GM21528 (cell line): ENCODE data around the gene NOCT.
"Not testable (repeated sequence)": the region's sequence is repeated elsewhere in the genome, so short reads cannot be mapped to it uniquely, and the experiment has no call there.

Source experiments
- ATAC-seq: cut with Tn5 transposase; IDR thresholded peaks from one replicate; pipeline ENCODE4 v1.9.1; 2021; ENCODE audit warnings: mild to moderate bottlenecking, moderate library complexity; ENCODE audit not compliant: unreplicated experiment, low FRiP score

Gene NOCT

GRCh38 chr4:139008278-139008677 is 7.3 kb upstream of the NOCT start:
- not testable (repeated sequence) for ATAC-seq

GRCh38 chr4:139009702-139010101 is 5.9 kb upstream of the NOCT start:
- no peak for ATAC-seq

DNA sequence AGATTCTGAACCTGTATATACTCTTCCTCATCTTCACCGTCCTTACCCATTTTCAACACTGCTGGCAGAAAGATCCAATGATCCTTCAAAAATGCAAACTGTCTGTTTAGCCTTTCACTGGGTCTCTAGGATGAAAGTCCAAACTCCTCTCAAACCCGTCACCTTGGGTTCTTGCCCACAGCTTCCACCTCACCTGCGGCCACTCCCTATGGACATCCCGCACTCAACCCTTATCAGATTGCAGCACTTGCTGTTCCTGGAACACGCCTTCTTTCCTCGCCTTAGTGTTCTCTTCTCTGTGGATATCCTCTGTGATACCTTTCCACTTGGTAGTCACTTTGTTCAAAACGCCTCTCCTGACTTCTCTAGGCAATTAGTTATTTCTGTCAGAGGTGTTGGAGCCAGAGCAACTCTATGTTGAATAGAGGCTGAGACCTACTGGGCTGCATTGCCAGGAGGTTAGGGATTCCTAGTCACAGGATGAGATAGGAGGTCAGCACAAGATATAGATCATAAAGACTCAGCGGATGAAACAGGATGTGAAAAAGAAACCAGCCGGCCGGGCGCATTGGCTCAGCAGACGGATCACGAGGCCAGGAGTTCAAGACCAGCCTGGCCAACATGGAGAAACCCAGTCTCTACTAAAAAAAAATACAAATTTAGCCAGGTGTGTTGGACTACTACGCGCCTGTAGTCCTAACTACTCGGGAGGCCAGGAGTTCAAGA is 4.2 kb upstream of the NOCT start:
- no peak for ATAC-seq

DNA sequence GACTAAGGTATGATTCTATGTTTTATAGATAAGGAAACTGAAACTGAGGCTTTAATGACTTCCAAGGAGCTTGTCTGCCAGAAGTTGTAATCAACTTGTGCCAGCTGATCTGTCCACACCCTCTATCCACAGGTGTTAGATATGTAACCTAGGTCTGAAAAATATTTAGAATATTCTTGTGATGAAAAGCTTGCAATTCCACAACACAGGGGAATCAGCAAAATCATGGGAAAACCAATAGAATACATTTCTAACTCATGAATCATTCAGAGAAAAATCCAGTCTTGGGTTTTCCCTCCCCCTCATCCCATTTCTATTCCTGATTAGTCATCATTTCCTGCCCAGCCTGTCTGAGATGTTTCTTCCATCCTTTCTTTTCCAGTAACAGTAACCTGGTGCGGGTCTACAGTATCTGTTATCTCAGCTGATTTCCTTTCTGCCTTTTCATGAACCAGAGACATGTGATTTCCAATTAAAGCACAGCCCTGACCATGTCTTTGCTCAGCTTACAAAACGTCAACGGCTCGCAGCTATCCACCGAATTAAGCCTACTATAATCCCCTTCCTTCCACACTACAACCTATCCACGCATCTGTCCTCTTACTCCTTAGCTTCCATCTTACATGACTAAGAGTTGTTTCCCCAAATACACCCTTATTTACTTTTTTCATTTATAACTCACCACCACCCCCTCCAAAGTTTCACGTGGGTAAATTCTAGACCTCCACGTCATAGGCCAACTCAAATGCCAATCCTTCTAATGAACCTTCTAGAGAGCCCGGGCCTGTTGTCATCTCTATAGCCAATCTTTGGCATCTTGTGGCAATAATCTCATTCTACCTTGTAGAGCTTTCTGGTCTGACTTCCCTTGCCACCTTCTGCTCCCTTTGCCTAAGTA is 961 bp upstream of the NOCT start:
- ATAC-seq: peak; percentile 7

DNA sequence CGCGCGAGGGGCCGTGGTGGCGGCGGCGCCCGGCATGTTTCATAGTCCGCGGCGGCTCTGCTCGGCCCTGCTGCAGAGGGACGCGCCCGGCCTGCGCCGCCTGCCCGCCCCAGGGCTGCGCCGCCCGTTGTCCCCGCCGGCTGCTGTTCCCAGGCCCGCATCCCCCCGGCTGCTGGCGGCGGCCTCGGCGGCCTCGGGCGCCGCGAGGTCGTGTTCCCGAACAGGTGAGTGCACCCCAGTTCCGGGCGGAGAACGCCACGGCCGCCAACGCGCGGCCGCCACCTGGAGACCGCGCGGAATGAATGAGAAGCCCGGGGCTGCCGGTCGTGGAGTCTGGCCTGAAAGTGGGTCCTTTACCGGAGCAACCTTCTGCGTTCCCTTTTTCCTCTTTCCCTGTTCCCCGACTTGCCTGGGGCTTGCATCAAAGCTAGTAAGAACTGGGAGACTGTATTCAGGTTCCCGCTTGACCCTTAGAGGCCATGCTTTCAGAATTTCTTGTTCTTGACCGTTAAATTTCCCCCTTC is 429 bp downstream of the NOCT start:
- peak; percentile 46 for ATAC-seq

DNA sequence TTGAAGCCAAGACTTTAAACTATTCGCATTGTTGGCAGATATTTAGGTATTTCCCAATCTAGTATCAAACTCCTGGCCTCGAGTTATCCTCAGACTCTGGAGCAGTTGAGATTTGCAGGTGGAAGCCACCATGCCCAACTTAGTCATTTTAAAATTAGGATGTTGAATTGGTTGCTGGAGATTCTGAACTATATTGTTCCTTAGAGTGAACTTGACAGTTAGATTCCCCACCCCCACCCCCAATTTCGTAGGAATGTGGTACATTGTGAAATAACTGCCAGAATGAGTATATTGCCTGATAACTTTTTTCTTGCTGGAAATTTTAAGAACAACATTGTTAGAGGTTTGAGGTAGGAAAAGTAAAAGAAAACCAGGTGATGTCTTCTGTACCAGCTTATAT is 2.3 kb downstream of the NOCT start:
- no peak for ATAC-seq

DNA sequence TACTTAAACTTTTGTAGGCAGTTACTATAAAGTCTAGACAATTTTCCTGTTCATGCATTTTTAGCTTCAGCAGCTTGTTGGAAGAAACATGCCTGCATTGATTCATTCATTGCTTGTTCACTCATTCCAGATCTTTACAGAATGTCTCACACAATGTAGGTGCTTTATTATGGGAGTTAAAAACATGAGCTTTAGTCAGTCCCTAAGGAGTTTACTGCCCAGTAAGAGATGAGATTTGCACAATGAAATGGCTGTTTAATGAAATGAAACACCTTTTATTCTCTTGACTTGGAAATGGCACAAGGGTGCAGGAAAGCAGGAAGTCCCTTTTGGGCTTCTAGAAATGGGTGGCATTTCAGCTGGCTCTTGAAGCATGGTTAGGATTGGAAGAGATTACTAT is 2.9 kb downstream of the NOCT start:
- no peak for ATAC-seq

- no peak for ATAC-seq
These were observed 3.6 kb downstream of the NOCT start for GRCh38 chr4:139018971-139019758.

DNA sequence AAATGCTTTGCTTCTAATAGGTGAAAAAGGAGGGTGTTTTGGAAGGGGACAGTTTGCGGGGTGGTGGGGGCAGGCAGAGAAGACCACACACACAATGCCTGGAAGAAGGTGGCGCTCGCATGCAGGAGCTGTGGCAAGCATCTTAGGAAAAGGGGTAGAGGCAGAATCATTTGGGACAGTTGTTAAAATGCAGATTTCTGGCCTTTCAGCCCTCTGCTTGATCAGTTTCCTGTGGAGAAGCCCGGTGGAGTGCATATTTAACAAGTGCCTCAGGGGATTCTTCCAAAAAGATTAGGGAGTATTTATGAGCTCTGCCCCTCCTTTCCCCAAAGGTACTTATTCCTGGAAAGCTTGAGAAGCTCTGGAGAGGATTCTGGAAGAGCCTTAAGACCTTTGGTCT is 4.8 kb downstream of the NOCT start:
- ATAC-seq: no peak

- ATAC-seq: not testable (repeated sequence)
These were observed 5.5 kb downstream of the NOCT start for GRCh38 chr4:139021071-139021470.

GRCh38 chr4:139022835-139023234 is 7.3 kb downstream of the NOCT start:
- no peak for ATAC-seq

DNA sequence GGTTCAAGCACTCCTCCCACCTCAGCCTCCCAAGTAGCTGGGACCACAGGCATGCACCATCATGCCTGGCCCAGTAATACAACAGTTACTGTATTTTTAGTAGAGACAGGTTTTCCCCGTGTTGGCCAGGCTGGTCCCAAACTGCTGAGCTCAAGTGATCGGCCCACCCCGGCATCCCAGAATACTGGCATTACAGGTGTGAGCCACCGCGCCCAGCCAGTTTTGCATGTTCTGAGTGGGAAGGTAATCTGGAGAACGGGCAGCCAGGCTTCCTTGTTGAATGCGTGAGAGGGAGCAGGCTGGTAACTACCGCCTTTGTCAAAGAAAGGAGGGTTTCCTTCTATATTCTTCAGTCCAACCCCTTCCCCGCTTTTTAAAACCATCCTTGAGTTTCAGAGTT is 9.1 kb downstream of the NOCT start:
- ATAC-seq: no peak

DNA sequence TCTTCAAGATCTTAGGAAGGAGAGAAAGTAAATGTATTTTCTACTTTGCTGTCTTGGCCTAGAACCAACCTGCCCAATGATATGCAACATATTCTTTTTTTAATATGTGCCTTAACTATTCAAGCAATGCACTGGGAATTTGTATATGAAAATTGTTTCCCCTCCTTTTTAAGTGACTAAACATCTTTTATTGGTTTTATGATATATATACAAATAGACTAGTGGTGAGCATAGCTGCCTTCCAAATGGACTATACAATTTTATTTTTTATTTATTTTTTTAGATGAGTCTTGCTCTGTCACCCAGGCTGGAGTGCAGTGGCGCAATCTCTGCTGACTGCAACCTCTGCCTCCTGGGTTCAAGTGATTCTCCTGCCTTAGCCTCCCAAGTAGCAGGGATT is 10.3 kb downstream of the NOCT start:
- no peak for ATAC-seq

DNA sequence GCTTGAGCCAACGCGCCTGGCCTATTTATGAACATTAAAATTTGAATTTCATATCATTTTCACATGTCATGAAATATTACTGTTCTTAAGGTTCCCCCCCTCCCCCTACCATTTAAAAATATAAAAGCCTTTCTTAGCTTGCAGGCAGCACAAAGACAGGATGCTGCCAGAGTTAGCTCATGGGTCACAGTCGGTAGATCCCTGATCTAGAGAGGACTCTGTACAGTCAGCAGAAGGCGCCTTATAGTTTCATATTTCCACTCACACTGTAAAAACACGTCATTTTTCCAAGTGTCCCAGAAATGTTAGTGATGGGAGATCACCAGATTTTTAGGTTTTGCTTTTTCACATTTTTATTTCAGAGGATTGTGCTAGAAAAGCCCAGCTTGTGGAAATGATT is 12.2 kb downstream of the NOCT start:
- ATAC-seq: no peak

DNA sequence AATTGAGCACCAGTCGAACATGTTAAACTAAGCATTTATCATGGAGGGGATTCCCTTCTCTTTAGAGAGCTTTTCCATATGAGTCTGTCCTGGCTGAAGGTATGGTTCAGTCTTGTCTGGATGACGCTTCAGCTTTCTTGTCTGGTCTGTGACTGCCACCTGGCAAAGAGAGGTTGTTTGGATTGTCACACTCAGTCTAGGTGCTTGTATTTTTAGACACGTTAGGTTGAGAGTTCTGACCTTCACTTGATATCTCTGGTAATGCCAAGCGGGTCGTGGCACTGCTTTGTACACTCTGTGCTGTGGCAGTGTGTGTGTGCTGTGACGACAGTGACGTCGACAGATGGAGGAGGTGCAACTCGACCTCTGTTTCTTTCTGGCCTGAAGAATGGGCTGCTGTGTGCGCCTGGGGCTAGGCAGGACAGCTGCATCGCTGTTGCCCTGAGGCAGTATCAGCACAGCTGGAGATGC is 12.6 kb downstream of the NOCT start:
- no peak for ATAC-seq

DNA sequence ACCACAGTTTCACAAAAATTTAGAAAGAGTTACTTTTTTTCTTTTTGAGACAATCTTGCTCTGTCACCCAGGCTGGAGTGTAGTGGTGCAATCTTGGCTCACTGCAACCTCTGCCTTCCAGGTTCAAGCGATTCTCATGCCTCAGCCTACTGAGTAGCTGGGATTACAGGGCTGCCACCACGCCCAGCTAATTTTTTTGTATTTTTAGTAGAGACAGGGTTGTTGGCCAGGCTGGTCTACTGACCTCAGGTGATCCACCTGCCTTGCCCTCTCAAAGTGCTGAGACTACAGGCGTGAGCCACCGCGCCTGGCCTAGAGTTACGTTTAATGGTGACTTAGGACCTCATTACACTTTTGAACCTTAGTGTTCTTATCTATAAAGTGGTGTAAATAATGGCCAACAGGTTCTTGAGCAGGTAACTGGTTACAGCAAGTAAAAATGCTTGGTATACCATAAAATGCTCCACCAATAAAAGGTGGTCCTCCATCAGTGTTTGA is 14.3 kb downstream of the NOCT start:
- not testable (repeated sequence) for ATAC-seq

DNA sequence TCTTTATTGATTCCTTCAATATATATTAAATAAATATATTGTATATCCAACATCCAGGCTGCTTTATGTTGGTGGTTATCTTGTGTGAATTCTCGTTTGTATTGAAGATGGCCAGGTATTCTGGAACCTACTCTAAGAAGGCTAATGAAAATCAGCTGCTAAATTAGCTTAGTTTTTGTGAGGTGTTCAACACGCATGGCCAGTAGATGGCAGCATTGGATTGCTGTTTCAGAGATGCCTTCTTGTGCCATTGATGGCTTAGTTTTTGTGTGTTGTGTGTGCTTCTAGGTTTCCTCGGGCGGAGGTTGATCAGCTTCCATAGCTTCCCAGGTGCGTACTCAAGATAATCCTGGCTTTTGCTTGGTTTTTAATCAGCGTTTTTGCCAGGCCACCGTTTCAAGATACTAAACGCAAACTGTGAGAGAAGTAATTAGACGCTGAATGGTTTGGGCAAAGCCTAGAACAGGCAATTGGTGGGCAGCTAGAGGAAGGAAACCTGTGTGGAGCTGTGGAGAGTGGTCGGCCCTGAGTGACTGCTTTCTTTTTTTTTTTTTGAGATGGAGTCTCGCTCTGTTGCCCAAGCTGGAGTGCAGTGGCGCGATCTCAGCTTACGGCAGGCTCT is 15.1 kb downstream of the NOCT start:
- ATAC-seq: peak; percentile 72

- ATAC-seq: no peak
These were observed 20.1 kb downstream of the NOCT start for GRCh38 chr4:139035650-139036049.

- no peak for ATAC-seq
These were observed 21.3 kb downstream of the NOCT start for GRCh38 chr4:139036885-139037284.

DNA sequence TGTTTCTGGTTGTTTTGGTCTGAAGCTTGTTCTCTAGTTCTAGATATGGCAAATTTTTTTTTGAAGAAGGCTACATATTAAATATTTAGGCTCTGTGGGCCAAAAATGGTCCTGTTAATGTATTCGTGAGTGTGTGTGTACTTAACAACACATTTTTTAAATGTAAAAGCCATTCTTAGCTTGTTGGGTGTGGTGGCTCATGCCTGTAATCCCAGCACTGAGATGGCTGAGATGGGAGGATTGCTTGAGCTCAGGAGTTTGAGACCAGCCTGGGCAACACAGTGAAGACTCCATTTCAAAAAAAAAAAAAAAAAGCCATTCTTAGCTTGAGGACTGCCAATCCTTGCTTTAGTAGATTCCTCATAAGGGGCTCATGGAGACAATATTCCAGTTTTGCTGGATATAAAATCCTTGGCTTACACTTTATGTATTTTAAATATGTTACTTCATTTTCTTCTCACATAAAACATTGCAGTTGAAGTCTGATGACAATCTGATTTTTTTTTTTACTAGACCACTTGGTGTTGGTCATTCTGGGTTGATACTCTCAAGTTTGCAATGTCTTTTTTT is 23.4 kb downstream of the NOCT start:
- no peak for ATAC-seq
